ENCODE measurements around the gene KIF5A.

Gene KIF5A

GRCh38 chr12:57622293-57623245 lies 72.7 kb downstream of the KIF5A start:
- Histone ChIP-seq H3K4me1 (ENCODE audit: control insufficient read depth in 5 of 5, insufficient read depth in 5 of 5, low read length in 5 of 5) (peaks cover 2 to 26% (median 24%) of the 10 kb centered on the region in 5 donors), H3K4me3 (ENCODE audit: low read depth in 1 of 5, low read length in 5 of 5) (no peak overlapping the region), H3K27ac (ENCODE audit: low read depth, low read length) (no peak overlapping the region), H3K9ac (ENCODE audit: low read length in 5 of 5) (no peak overlapping the region), H3K36me3 (ENCODE audit: control insufficient read depth in 5 of 5, insufficient read depth in 5 of 5, low read length in 5 of 5) (no peaks in the 10 kb centered on the region), H3K27me3 (ENCODE audit: control insufficient read depth in 5 of 5, insufficient read depth in 4 of 5, low read length in 5 of 5) (peaks cover 63 to 84% (median 79%) of the 10 kb centered on the region in 5 donors), H3K9me3 (ENCODE audit: control insufficient read depth in 5 of 5, low read length in 5 of 5) (no peaks in the 10 kb centered on the region)

GRCh38 chr12:57623385-57623784 lies 73.5 kb downstream of the KIF5A start:
- H3K27ac ChIP-seq (ENCODE audit: low read depth, low read length), result no peak overlapping the region
- no peaks in the 10 kb centered on the region for H3K36me3 ChIP-seq (ENCODE audit: control insufficient read depth in 5 of 5, insufficient read depth in 5 of 5, low read length in 5 of 5)
- no peaks in the 10 kb centered on the region for H3K9me3 ChIP-seq (ENCODE audit: control insufficient read depth in 5 of 5, low read length in 5 of 5)
- peaks cover 64 to 87% (median 85%) of the 10 kb centered on the region in 5 donors for H3K27me3 ChIP-seq (ENCODE audit: control insufficient read depth in 5 of 5, insufficient read depth in 4 of 5, low read length in 5 of 5)
- H3K4me1 ChIP-seq (ENCODE audit: control insufficient read depth in 5 of 5, insufficient read depth in 5 of 5, low read length in 5 of 5), result peaks cover 2 to 32% (median 24%) of the 10 kb centered on the region in 5 donors
- no peak overlapping the region for H3K9ac ChIP-seq (ENCODE audit: low read length in 5 of 5)
- H3K4me3 ChIP-seq (ENCODE audit: low read depth in 1 of 5, low read length in 5 of 5), result no peak overlapping the region

- Histone ChIP-seq H3K9me3 (ENCODE audit: control insufficient read depth in 5 of 5, low read length in 5 of 5) (no peaks in the 10 kb centered on the region), H3K4me3 (ENCODE audit: low read depth in 1 of 5, low read length in 5 of 5) (no peak overlapping the region), H3K4me1 (ENCODE audit: control insufficient read depth in 5 of 5, insufficient read depth in 5 of 5, low read length in 5 of 5) (peaks cover 2 to 32% (median 24%) of the 10 kb centered on the region in 5 donors), H3K27me3 (ENCODE audit: control insufficient read depth in 5 of 5, insufficient read depth in 4 of 5, low read length in 5 of 5) (peaks cover 66 to 92% (median 90%) of the 10 kb centered on the region in 5 donors), H3K36me3 (ENCODE audit: control insufficient read depth in 5 of 5, insufficient read depth in 5 of 5, low read length in 5 of 5) (no peaks in the 10 kb centered on the region), H3K27ac (ENCODE audit: low read depth, low read length) (no peak overlapping the region), H3K9ac (ENCODE audit: low read length in 5 of 5) (no peak overlapping the region)
Observed at GRCh38 chr12:57623811-57624390, 74.1 kb downstream of the KIF5A start.

DNA sequence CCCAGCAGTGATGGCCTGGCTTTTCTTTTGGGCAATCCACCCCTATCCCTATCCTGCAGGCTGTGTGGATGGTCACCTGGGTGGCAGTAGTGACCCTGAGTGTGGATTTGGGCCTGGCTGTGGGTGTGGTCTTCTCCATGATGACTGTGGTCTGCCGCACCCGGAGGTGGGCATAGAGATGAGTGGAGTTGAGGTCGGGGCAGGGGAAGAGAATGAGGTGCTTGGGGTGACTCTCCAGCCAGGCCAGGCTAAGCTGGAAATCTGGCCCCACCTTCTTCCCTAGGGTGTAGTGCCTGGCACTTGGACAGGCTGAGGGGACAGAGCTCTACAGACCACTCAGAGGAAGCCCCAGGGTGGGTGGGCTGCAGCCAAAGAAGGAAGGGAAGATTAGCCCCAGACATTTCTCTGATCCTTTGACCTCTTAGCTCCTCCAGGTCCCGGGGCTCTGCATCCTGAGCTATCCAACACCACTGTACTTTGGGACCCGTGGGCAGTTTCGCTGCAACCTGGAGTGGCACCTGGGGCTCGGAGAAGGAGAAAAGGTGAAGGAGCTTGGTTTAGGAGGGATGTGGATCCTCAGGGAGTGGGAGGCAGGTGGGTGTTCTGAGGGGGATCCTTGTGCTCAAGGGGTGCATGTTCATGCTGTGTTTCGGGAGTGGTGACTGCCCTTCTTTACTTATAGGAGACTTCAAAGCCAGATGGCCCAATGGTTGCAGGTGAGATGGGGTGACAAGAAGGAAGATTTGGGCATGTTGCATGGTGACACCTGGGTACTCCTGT lies 74.8 kb downstream of the KIF5A start:
- no peak overlapping the region for H3K27ac ChIP-seq (ENCODE audit: low read depth, low read length)
- H3K9me3 ChIP-seq (ENCODE audit: control insufficient read depth in 5 of 5, low read length in 5 of 5), result no peaks in the 10 kb centered on the region
- H3K9ac ChIP-seq (ENCODE audit: low read length in 5 of 5), result no peak overlapping the region
- H3K4me1 ChIP-seq (ENCODE audit: control insufficient read depth in 5 of 5, insufficient read depth in 5 of 5, low read length in 5 of 5), result peaks cover 2 to 26% (median 17%) of the 10 kb centered on the region in 5 donors
- H3K27me3 ChIP-seq (ENCODE audit: control insufficient read depth in 5 of 5, insufficient read depth in 4 of 5, low read length in 5 of 5), result peaks cover 61 to 87% (median 87%) of the 10 kb centered on the region in 5 donors
- H3K36me3 ChIP-seq (ENCODE audit: control insufficient read depth in 5 of 5, insufficient read depth in 5 of 5, low read length in 5 of 5), result no peaks in the 10 kb centered on the region
- H3K4me3 ChIP-seq (ENCODE audit: low read depth in 1 of 5, low read length in 5 of 5), result no peak overlapping the region

GRCh38 chr12:57625261-57626032 lies 75.6 kb downstream of the KIF5A start:
- Histone ChIP-seq H3K27me3 (ENCODE audit: control insufficient read depth in 5 of 5, insufficient read depth in 4 of 5, low read length in 5 of 5) (peaks cover 53 to 84% (median 82%) of the 10 kb centered on the region in 5 donors), H3K4me3 (ENCODE audit: low read depth in 1 of 5, low read length in 5 of 5) (no peak overlapping the region), H3K9me3 (ENCODE audit: control insufficient read depth in 5 of 5, low read length in 5 of 5) (no peaks in the 10 kb centered on the region), H3K27ac (ENCODE audit: low read depth, low read length) (no peak overlapping the region), H3K4me1 (ENCODE audit: control insufficient read depth in 5 of 5, insufficient read depth in 5 of 5, low read length in 5 of 5) (peaks cover 2 to 24% (median 14%) of the 10 kb centered on the region in 5 donors), H3K36me3 (ENCODE audit: control insufficient read depth in 5 of 5, insufficient read depth in 5 of 5, low read length in 5 of 5) (no peaks in the 10 kb centered on the region), H3K9ac (ENCODE audit: low read length in 5 of 5) (no peak overlapping the region)

GRCh38 chr12:57626111-57626920 lies 76.5 kb downstream of the KIF5A start:
- Histone ChIP-seq H3K9me3 (ENCODE audit: control insufficient read depth in 5 of 5, low read length in 5 of 5) (no peaks in the 10 kb centered on the region), H3K4me1 (ENCODE audit: control insufficient read depth in 5 of 5, insufficient read depth in 5 of 5, low read length in 5 of 5) (peaks cover under 1 to 16% (median 7%) of the 10 kb centered on the region in 5 donors), H3K27me3 (ENCODE audit: control insufficient read depth in 5 of 5, insufficient read depth in 4 of 5, low read length in 5 of 5) (peaks cover 46 to 84% (median 82%) of the 10 kb centered on the region in 5 donors), H3K4me3 (ENCODE audit: low read depth in 1 of 5, low read length in 5 of 5) (no peak overlapping the region), H3K27ac (ENCODE audit: low read depth, low read length) (no peak overlapping the region), H3K9ac (ENCODE audit: low read length in 5 of 5) (no peak overlapping the region), H3K36me3 (ENCODE audit: control insufficient read depth in 5 of 5, insufficient read depth in 5 of 5, low read length in 5 of 5) (no peaks in the 10 kb centered on the region)

DNA sequence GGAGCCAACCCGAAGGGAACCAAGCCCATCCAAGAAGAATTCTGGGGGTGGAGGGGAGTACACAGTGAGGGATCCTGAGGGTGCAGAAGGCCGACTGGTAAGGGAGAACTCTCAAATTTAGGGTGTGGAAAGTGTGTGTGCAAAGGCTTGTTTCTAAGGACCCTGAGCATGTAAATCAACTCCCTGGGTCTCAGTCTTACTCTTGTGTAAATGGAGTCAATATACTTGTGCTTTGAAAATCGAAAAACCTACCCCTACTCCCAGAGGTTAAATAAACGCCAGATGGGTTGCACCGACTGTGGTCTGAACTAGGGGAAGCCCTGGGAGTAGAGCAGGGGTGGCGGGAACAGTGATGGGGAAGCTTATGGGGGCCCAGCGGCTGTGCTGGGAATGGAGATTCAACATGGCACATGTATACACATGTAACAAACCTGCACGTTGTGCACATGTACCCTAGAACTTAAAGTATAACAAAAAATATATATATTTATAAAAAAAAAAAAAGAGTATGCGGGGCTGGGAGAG lies 77.1 kb downstream of the KIF5A start:
- Histone ChIP-seq H3K4me1 (ENCODE audit: control insufficient read depth in 5 of 5, insufficient read depth in 5 of 5, low read length in 5 of 5) (peaks cover 0 to 13% (median 4%) of the 10 kb centered on the region in 5 donors), H3K4me3 (ENCODE audit: low read depth in 1 of 5, low read length in 5 of 5) (no peak overlapping the region), H3K9me3 (ENCODE audit: control insufficient read depth in 5 of 5, low read length in 5 of 5) (no peaks in the 10 kb centered on the region), H3K27ac (ENCODE audit: low read depth, low read length) (no peak overlapping the region), H3K27me3 (ENCODE audit: control insufficient read depth in 5 of 5, insufficient read depth in 4 of 5, low read length in 5 of 5) (peaks cover 50 to 86% (median 82%) of the 10 kb centered on the region in 5 donors), H3K9ac (ENCODE audit: low read length in 5 of 5) (no peak overlapping the region), H3K36me3 (ENCODE audit: control insufficient read depth in 5 of 5, insufficient read depth in 5 of 5, low read length in 5 of 5) (no peaks in the 10 kb centered on the region)

- H3K27ac ChIP-seq (ENCODE audit: low read depth, low read length), result no peak overlapping the region
- peak overlapping the region in 1 of 5 donors; percentile 27 for H3K4me3 ChIP-seq (ENCODE audit: low read depth in 1 of 5, low read length in 5 of 5)
- no peak overlapping the region for H3K9ac ChIP-seq (ENCODE audit: low read length in 5 of 5)
- H3K9me3 ChIP-seq (ENCODE audit: control insufficient read depth in 5 of 5, low read length in 5 of 5), result no peaks in the 10 kb centered on the region
- H3K27me3 ChIP-seq (ENCODE audit: control insufficient read depth in 5 of 5, insufficient read depth in 4 of 5, low read length in 5 of 5), result peaks cover 52 to 83% (median 79%) of the 10 kb centered on the region in 5 donors
- H3K36me3 ChIP-seq (ENCODE audit: control insufficient read depth in 5 of 5, insufficient read depth in 5 of 5, low read length in 5 of 5), result no peaks in the 10 kb centered on the region
- peaks cover 0 to 19% (median 10%) of the 10 kb centered on the region in 5 donors for H3K4me1 ChIP-seq (ENCODE audit: control insufficient read depth in 5 of 5, insufficient read depth in 5 of 5, low read length in 5 of 5)
Observed at GRCh38 chr12:57627501-57628279, 77.8 kb downstream of the KIF5A start.
